Central memory CD8-positive, alpha-beta T cell (primary cell): ENCODE results near the gene RASAL2.
"Not testable (repeated sequence)": the region's sequence is repeated elsewhere in the genome, so short reads cannot be mapped to it uniquely, and the experiment has no call there.

Source experiments
- ATAC-seq: fragments of 150-1000 bp; cut with Tn5 transposase; replicated peaks from 2 replicates; pipeline ENCODE4 v1.10.0; 2022; ENCODE audit warnings: mild to moderate bottlenecking, moderate FRiP score, moderate number of reproducible peaks; ENCODE audit not compliant: poor library complexity, severe bottlenecking; ENCODE audit errors: extremely low read depth
- DNase-seq, 2 donors: peaks; one replicate each; pipeline ENCODE4 v3.0.0; 2021; ENCODE audit warnings: low spot score in 2 of 2
- H3K27ac Mint-ChIP-seq: one replicate; pipeline ENCODE4 v1.8.0; 2022; ENCODE audit warnings: low read depth, mild to moderate bottlenecking, moderate library complexity, mixed read lengths
- H3K27me3 Mint-ChIP-seq: one replicate; pipeline ENCODE4 v1.8.0; 2022; ENCODE audit warnings: mixed read lengths
- H3K36me3 Mint-ChIP-seq: one replicate; pipeline ENCODE4 v1.8.0; 2022; ENCODE audit warnings: mild to moderate bottlenecking, moderate library complexity, mixed read lengths; ENCODE audit not compliant: insufficient read depth
- H3K4me1 Mint-ChIP-seq: one replicate; pipeline ENCODE4 v1.8.0; 2022; ENCODE audit warnings: mixed read lengths
- H3K4me3 Mint-ChIP-seq: one replicate; pipeline ENCODE4 v1.8.0; 2022; ENCODE audit warnings: mild to moderate bottlenecking, moderate library complexity, mixed read lengths
- H3K9me3 Mint-ChIP-seq: one replicate; pipeline ENCODE4 v1.8.0; 2022; ENCODE audit warnings: mixed read lengths

RASAL2 gene

GRCh38 chr1:178388418-178389145, 294.7 kb downstream of the RASAL2 start:
- Mint-ChIP-seq H3K4me3 (no peak overlapping the region), H3K27ac (no peak overlapping the region), H3K36me3 (no peaks in the 10 kb centered on the region), H3K4me1 (no peaks in the 10 kb centered on the region), H3K27me3 (no peaks in the 10 kb centered on the region), H3K9me3 (peaks cover 5% of the 10 kb centered on the region)
- DNase-seq (no peak), ATAC-seq (no peak)

- peaks cover 5% of the 10 kb centered on the region for H3K9me3 Mint-ChIP-seq
- DNase-seq (no peak), ATAC-seq (no peak)
- H3K36me3 Mint-ChIP-seq: no peaks in the 10 kb centered on the region
- H3K27me3 Mint-ChIP-seq: no peaks in the 10 kb centered on the region
- no peak overlapping the region for H3K27ac Mint-ChIP-seq
- no peak overlapping the region for H3K4me3 Mint-ChIP-seq
- no peaks in the 10 kb centered on the region for H3K4me1 Mint-ChIP-seq
Observed at GRCh38 chr1:178389441-178389840, 295.5 kb downstream of the RASAL2 start.

- H3K4me3 Mint-ChIP-seq: not testable (repeated sequence)
Observed at GRCh38 chr1:178390280-178390679, 296.4 kb downstream of the RASAL2 start.

GRCh38 chr1:178393370-178393769, 299.5 kb downstream of the RASAL2 start:
- H3K36me3 Mint-ChIP-seq: no peaks in the 10 kb centered on the region
- ATAC-seq: no peak
- peaks cover 5% of the 10 kb centered on the region for H3K9me3 Mint-ChIP-seq
- no peak overlapping the region for H3K4me3 Mint-ChIP-seq
- no peak overlapping the region for H3K27ac Mint-ChIP-seq
- no peaks in the 10 kb centered on the region for H3K4me1 Mint-ChIP-seq
- DNase-seq: no peak
- H3K27me3 Mint-ChIP-seq: no peaks in the 10 kb centered on the region

More at GRCh38 chr1:178390280-178390679, 296.4 kb downstream of the RASAL2 start:
- not testable (repeated sequence) for DNase-seq, H3K36me3 Mint-ChIP-seq, H3K27me3 Mint-ChIP-seq, H3K27ac Mint-ChIP-seq, H3K4me1 Mint-ChIP-seq, ATAC-seq, H3K9me3 Mint-ChIP-seq

- peaks cover 12% of the 10 kb centered on the region for H3K9me3 Mint-ChIP-seq
- H3K36me3 Mint-ChIP-seq: peaks cover 2% of the 10 kb centered on the region
- no peak overlapping the region for H3K4me3 Mint-ChIP-seq
- no peak for ATAC-seq
- no peak overlapping the region for H3K27ac Mint-ChIP-seq
- H3K27me3 Mint-ChIP-seq: no peaks in the 10 kb centered on the region
- DNase-seq: no peak
- no peaks in the 10 kb centered on the region for H3K4me1 Mint-ChIP-seq
Observed at GRCh38 chr1:178396789-178397188, 302.9 kb downstream of the RASAL2 start.

GRCh38 chr1:178397678-178398077, 303.8 kb downstream of the RASAL2 start:
- ATAC-seq: no peak
- Mint-ChIP-seq H3K36me3 (peaks cover 2% of the 10 kb centered on the region), H3K27me3 (no peaks in the 10 kb centered on the region), H3K4me1 (no peaks in the 10 kb centered on the region), H3K4me3 (no peak overlapping the region), H3K27ac (no peak overlapping the region), H3K9me3 (peaks cover 12% of the 10 kb centered on the region)
- no peak for DNase-seq

- H3K4me3 Mint-ChIP-seq: no peak overlapping the region
- H3K4me1 Mint-ChIP-seq: no peaks in the 10 kb centered on the region
- no peak for DNase-seq
- H3K27ac Mint-ChIP-seq: no peak overlapping the region
- H3K9me3 Mint-ChIP-seq: peaks cover 17% of the 10 kb centered on the region
- peaks cover 2% of the 10 kb centered on the region for H3K36me3 Mint-ChIP-seq
- no peaks in the 10 kb centered on the region for H3K27me3 Mint-ChIP-seq
- ATAC-seq: no peak
Observed at GRCh38 chr1:178399177-178399728, 305.3 kb downstream of the RASAL2 start.

GRCh38 chr1:178405137-178405536, 311.2 kb downstream of the RASAL2 start:
- no peaks in the 10 kb centered on the region for H3K4me1 Mint-ChIP-seq
- H3K9me3 Mint-ChIP-seq: peaks cover 16% of the 10 kb centered on the region
- ATAC-seq (no peak), DNase-seq (no peak)
- H3K36me3 Mint-ChIP-seq: no peaks in the 10 kb centered on the region
- H3K27me3 Mint-ChIP-seq: peaks cover 11% of the 10 kb centered on the region
- no peak overlapping the region for H3K27ac Mint-ChIP-seq
- no peak overlapping the region for H3K4me3 Mint-ChIP-seq

- Mint-ChIP-seq H3K27me3 (peaks cover 15% of the 10 kb centered on the region), H3K4me1 (no peaks in the 10 kb centered on the region), H3K36me3 (no peaks in the 10 kb centered on the region), H3K27ac (no peak overlapping the region), H3K9me3 (peaks cover 21% of the 10 kb centered on the region), H3K4me3 (no peak overlapping the region)
- DNase-seq (no peak), ATAC-seq (no peak)
Observed at GRCh38 chr1:178407215-178407614, 313.3 kb downstream of the RASAL2 start.

- Mint-ChIP-seq H3K4me1 (no peaks in the 10 kb centered on the region), H3K27me3 (peaks cover 15% of the 10 kb centered on the region), H3K27ac (no peak overlapping the region), H3K4me3 (no peak overlapping the region), H3K36me3 (no peaks in the 10 kb centered on the region), H3K9me3 (peaks cover 21% of the 10 kb centered on the region)
- ATAC-seq: no peak
- no peak for DNase-seq
Observed at GRCh38 chr1:178407655-178408054, 313.8 kb downstream of the RASAL2 start.

GRCh38 chr1:178408871-178409270, 315.0 kb downstream of the RASAL2 start:
- Mint-ChIP-seq H3K4me3 (no peak overlapping the region), H3K4me1 (no peaks in the 10 kb centered on the region), H3K9me3 (peaks cover 16% of the 10 kb centered on the region), H3K27me3 (peaks cover 15% of the 10 kb centered on the region), H3K27ac (no peak overlapping the region), H3K36me3 (no peaks in the 10 kb centered on the region)
- DNase-seq (no peak), ATAC-seq (no peak)

GRCh38 chr1:178409541-178409940, 315.6 kb downstream of the RASAL2 start:
- DNase-seq (no peak), ATAC-seq (no peak)
- H3K27me3 Mint-ChIP-seq: peaks cover 15% of the 10 kb centered on the region
- H3K27ac Mint-ChIP-seq: no peak overlapping the region
- no peaks in the 10 kb centered on the region for H3K36me3 Mint-ChIP-seq
- no peak overlapping the region for H3K4me3 Mint-ChIP-seq
- no peaks in the 10 kb centered on the region for H3K4me1 Mint-ChIP-seq
- H3K9me3 Mint-ChIP-seq: peaks cover 16% of the 10 kb centered on the region

GRCh38 chr1:178411756-178412399, 318.0 kb downstream of the RASAL2 start:
- DNase-seq: no peak
- Mint-ChIP-seq H3K36me3 (no peaks in the 10 kb centered on the region), H3K9me3 (peaks cover 18% of the 10 kb centered on the region), H3K4me3 (no peak overlapping the region), H3K27me3 (peaks cover 15% of the 10 kb centered on the region), H3K27ac (no peak overlapping the region), H3K4me1 (no peaks in the 10 kb centered on the region)
- no peak for ATAC-seq
